A549 (cell line): ENCODE results near the gene COLEC12.

Experiments used
- SMC3 ChIP-seq: fragments of >200 bp; sonication (Bioruptor Twin); formaldehyde crosslinking; IDR thresholded peaks from 3 replicates; pipeline ENCODE4 v1.6.1; 2018; ENCODE audit warnings: inconsistent platforms
- TF ChIP-seq, protein P1 (sequence below): fragments of >200 bp; sonication (Bioruptor Twin); formaldehyde crosslinking; IDR thresholded peaks from 3 replicates; pipeline ENCODE4 v1.5.1; 2016

DNA sequence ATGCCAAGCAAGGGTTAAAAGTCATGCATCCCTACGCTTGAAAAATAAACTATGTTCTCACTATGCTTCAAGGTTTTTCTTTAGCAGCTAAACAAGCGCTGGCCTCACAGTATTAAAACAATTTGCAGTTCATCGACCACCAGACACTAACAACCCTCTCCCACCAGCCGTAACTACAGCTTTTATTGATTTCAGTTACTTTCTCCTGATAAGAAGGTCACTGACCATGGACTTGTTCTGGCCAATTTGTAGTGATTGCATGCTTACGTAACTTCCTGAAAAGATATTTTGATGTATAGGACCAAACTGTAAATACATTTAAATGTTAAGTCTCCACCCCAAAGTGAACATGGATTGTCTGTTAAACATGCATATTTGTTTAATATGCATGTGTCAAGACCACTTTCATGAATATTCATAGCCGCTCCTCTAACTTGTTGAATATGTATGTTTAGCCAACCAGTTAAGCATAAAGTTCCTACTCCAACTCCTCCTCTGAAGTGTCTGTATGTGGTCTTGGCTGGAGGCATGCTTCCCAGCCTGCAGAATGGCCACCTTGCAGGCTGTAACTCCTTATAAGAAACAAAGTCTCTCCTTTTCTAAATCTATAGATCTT lies 230.9 kb downstream of the COLEC12 start:
- TF ChIP-seq SMC3: no peak
- TF ChIP-seq, protein P1, sequence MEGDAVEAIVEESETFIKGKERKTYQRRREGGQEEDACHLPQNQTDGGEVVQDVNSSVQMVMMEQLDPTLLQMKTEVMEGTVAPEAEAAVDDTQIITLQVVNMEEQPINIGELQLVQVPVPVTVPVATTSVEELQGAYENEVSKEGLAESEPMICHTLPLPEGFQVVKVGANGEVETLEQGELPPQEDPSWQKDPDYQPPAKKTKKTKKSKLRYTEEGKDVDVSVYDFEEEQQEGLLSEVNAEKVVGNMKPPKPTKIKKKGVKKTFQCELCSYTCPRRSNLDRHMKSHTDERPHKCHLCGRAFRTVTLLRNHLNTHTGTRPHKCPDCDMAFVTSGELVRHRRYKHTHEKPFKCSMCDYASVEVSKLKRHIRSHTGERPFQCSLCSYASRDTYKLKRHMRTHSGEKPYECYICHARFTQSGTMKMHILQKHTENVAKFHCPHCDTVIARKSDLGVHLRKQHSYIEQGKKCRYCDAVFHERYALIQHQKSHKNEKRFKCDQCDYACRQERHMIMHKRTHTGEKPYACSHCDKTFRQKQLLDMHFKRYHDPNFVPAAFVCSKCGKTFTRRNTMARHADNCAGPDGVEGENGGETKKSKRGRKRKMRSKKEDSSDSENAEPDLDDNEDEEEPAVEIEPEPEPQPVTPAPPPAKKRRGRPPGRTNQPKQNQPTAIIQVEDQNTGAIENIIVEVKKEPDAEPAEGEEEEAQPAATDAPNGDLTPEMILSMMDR: no peak
